OCI-LY7 (cell line): ENCODE measurements around the gene NKAPD1.

ENCODE experiments used
- CTCF ChIP-seq: fragments of 200-600 bp; sonication (generic); conservative IDR thresholded peaks from 2 replicates; pipeline ENCODE4 v1.5.1; 2014; ENCODE audit warnings: mild to moderate bottlenecking, antibody characterized with exemption, low read length, moderate library complexity, mixed read lengths
- EZH2phosphoT487 ChIP-seq: fragments of 200-600 bp; sonication (generic); IDR thresholded peaks from 2 replicates; pipeline ENCODE4 v1.6.1; 2018; ENCODE audit warnings: low read depth, borderline replicate concordance, mild to moderate bottlenecking, mixed run types, antibody characterized with exemption, low read length, moderate library complexity, mixed read lengths

- no peak for TF ChIP-seq CTCF
- TF ChIP-seq EZH2phosphoT487: no peak
Measured at GRCh38 chr11:112057170-112057569, 16.9 kb upstream of the NKAPD1 start.
